NCI-H1092 treated with DMSO at 0.1 percent for 48 hours (cell line): ENCODE measurements around the gene PSMB1.

Experiments used
- DNase-seq: peaks from one replicate; lab custom pipeline; 2025; lab: John Stamatoyannopoulos, UW

Gene PSMB1

GRCh38 chr6:170552765-170553533 lies at the start of gene PSMB1:
PSMB1 (minus strand) TSS chr6:170553307; CDS start chr6:170553242, 65 bp downstream.
- DNase-seq: peak; percentile 98

DNA sequence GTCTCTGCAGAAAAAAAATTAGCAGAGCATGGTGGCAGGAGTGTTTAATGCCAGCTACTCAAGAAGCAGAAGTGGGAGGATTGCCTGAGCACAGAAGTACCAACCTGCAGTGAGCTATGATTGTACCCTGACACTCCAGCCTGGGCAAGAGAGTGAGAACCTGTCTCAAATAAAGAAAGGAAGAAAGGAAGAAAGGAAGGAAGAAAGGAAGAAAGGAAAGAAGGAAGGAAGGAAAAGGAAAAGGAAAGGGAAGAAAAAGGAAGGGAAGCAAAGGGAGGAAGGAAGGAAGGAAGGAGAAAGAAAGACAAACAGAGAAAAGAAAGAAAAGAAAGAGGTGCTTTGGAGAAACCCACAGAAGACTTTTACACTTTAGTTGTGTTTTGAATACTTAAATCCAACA lies 44.2 kb upstream of the PSMB1 start:
- no peak for DNase-seq

DNA sequence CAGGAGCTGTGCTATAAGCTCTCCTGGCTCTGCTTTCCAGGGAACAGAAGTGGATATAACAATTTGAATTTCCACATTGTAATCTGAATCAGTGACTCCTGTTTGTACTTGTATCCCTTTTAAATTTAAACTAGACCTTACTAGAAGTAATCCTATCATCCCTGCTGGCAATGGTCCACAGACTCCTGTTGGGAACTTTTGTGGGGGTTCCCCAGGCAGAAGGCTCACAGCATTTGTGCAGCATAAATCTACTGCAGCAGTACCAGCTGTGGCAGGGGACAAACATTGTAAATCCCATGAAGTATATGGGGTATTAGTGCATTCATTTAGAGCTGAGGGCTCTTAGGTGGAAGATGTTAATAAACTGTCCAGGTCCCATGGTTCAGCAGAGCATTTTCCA lies 43.3 kb upstream of the PSMB1 start:
- DNase-seq: no peak

DNA sequence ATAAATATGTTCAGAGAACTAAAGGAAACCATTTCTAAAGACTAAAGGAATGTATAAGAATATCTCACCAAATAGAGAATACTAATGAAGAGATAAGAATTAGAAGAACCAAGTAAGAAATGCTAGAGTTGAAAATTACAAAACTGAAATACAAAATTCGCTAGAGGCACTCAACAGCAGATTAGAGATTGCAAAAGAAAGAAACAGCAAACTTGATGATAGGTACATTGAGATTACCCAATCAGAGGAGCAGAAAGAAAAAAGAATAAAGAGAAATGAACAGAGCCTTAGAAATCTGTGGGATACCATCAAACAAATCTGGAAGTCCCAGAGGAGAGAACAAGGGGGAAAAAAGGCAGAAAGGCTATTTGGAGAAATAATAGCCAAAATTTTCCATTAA lies 37.6 kb upstream of the PSMB1 start:
- no peak for DNase-seq

GRCh38 chr6:170584954-170585498 lies 31.9 kb upstream of the PSMB1 start:
- DNase-seq: no peak

GRCh38 chr6:170584181-170584953 lies 31.3 kb upstream of the PSMB1 start, which contains the start of gene PDCD2:
PDCD2 (minus strand) TSS chr6:170584637; CDS start chr6:170584581, 56 bp downstream.
- DNase-seq: peak; percentile 98

DNA sequence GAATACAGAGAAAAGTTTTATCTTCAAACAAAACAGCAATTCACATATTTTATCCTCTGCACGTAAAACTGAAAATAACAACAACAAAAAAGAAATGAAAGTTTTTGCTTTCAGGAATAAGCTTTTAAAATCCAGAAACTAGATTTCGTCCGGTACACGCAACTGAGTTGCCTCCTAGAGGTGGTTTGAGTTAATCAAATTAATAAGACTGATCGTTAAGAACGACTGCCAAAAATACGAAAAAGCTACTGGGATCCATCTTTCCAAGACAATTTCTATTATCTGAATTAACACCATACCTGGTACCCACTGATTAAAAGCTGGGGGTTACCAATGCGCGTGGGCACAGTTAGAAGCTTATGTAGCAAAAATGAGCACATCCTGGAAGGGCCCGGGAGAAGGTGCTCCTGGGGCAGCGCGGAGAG lies 30.7 kb upstream of the PSMB1 start:
- peak; percentile 57 for DNase-seq

DNA sequence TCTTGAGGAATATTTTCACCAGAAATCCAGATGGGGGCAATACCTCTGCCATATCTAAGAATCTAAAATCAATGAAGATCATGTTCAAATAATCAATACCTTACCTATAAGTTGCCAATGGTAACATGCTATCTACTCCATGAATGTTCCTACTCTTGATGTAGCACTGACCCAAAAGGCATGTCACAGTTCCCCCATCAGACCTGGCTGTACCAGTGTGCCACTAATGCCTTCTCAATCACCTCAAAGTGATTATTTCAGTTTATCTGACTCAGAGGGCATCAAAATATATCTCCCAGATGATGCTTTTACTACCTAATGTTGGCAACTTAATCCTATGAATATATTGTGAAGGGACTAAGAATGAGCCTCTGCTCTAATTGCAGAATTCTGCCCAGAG lies 25.8 kb upstream of the PSMB1 start:
- no peak for DNase-seq

DNA sequence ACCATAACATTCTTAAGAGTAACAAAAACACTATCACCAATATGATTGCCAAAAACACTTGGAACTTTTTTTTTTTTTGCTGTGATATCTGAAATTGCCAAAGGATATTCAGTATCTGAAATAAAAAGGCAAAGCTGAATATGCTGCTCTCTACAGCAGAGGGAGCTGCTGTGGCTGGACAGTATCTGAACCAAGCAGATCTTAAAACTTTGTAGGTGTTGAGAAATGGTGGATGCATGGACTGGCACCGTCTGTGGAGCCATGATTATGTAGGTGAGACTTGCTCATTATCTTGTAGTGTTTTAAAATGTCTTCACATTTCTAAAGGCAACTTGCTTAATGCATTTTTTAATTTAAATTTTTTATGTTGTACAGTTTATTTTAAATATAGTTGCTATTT lies 22.1 kb upstream of the PSMB1 start:
- no peak for DNase-seq

DNA sequence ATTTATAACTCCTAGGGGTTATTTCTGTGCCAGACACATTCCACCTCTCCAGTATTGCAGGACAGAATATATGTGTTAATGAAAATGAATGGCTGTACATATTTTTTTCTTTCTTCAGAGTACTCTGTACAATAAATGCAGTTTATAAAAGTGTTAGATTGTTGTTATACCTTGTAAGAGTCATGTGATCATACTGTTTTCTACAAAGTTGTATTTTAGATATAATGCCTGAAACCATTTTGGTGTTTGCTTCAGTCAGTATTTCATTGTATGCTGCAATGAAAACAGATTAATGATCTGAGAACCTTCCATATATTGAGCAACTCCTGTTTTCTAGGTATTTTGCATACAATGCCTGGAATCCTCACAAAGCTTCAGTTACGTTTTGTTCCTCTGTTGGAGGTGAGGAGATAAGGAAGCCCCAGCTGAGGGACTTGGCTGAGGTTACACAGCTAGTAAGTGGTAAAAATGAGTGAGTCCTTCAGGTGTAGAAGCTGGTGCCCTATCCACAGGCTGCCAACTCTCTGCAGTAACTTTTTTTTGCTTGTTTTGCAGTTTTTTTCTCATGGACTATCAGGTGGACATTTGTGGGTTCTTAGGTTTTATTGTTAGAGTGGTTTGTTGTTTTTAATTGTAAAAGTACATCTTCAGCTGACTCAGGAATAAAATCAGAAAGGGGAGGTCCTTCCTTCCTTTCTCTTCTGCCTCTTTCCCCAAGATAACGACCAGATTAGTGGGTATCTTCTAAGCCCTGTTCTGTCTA lies 19.8 kb upstream of the PSMB1 start:
- DNase-seq: no peak

- no peak for DNase-seq
Measured at GRCh38 chr6:170564936-170565530, 11.9 kb upstream of the PSMB1 start.

GRCh38 chr6:170561555-170561954 lies 8.4 kb upstream of the PSMB1 start:
- DNase-seq: no peak

- no peak for DNase-seq
Measured at GRCh38 chr6:170555305-170555704, 2.2 kb upstream of the PSMB1 start.

DNA sequence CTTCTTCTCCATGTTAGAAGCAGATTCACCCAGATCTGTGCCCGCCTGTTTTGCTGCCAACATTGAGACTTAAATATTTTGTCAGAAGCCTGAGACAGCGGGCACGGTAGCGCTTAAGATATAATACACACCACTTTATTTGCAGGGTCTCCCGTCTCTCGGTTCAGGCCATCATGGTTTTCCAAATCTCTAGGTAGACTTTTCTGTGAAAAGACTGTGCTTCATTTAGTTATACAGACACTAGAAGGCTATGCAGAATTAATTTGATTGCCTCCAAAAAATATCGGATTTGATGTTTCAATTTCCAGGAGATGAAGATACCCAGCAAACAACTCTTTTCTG lies 1.7 kb upstream of the PSMB1 start:
- DNase-seq: no peak

DNA sequence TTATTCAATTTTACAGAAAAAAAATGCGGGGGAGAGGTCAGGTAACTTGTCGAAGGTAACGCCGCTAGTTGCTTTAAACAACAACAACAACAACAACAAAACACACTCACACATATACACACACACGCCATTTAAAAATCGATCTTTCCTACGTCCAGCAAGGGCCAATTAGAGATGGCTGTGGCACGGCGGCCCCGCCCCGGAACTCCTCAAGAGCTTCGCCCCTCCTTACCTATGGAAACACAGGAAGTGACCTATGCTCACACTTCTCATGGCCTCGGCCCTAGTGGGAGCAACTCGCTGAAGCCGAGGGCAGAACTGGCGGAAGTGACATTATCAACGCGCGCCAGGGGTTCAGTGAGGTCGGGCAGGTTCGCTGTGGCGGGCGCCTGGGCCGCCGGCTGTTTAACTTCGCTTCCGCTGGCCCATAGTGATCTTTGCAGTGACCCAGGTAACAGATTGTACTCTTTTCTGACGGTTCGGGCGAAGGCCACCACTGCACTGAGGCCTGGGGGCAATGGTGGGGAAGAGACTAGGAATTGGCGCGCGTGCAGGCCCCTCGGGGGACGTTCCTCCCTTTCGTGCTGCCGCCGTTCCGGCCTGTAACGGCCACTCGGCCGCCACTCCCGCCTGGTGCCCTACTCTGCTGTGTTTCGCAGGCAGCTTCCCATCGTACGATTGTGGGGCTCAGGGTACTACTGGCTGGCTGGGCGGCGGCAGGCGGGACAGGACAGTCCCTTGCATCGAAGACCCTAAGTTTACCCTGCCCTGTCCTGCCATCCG lies 1.1 kb upstream of the PSMB1 start, which contains the start of gene TBP:
TBP (plus strand) TSS at position 357 of the 783 bp plus-strand sequence. CDS start 2,661 bp downstream, outside the sequence.
- DNase-seq: peak; percentile 100

- DNase-seq: no peak
Measured at GRCh38 chr6:170553534-170554012, 466 bp upstream of the PSMB1 start.

GRCh38 chr6:170545405-170545804 lies 7.7 kb downstream of the PSMB1 start:
- DNase-seq: peak; percentile 83

DNA sequence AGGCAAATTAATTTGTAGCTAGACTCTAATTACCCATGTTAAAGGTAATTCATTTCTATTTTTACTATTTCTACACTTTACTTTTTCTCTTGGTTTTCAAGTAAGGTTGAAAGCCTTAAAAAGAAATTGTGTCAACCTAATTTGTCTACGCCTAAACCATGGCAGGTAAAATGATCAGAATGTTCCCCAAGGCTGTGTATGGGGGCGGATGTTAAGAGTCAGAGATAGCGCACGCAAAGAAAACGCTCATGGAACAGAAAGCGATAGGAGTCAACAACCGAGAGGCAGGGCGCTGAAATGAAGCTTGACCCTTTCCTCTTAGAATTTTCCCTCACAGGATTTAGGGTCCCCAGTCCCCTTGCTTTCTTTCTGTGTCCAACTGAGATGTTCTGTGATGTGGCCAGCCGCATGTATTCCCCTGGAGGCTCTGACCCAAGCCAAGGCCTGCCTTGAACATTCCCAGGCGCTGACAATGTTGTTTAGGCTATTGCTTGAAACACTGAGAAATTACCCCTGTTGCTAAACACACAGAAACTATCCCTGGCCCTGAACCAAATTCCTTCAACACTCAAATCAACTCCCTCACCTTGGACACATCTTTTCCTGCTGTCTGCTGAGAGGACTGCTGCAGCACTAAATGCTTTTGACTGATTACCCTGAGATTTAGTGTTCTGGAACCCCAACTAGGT lies 10.9 kb downstream of the PSMB1 start:
- DNase-seq: no peak

DNA sequence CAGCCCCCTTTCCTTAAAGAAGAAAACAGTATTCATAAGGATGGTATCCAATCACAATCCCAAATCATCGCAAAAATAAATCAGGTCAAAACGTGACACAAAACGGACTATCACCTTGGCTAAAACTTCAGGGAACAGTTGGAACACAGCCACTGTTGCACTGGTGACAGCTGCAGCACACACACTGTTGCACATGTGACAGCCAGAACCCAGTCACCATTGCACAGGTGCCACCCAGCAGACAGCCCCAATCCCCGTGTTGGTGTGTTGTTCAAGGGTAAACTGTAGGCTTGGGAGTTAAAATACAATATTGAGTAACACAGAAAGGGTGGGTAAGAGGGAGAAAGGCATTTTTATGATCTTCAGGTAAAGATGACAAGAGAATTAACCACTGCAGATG lies 15.8 kb downstream of the PSMB1 start:
- DNase-seq: no peak

DNA sequence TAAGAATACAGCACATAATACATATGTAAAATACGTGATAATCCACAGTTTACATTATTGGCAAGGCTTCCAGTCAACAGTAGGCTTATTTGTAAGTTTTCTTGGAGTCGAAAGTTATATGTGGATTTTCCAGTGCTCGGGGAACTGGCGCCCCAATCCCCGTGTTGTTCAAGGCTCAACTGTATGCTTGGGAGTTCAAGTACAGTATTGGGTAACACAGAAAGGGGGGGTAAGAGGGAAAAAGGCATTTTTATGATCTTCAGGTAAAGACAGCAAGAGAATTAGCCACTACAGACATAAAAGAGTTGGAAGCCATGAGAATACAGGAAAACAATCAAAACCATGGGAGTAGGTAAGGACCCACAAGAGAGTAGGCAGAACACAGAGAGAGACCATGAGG lies 16.4 kb downstream of the PSMB1 start:
- DNase-seq: no peak
